Endothelial cell (in vitro differentiated cells): ENCODE measurements around the gene OR4K5. TPM values are rescaled to one million over a fixed set of nuclear protein-coding genes. Genes with fewer than 3 reads are reported as not detected.

ENCODE experiments used
- DNase-seq: peaks from one replicate; pipeline ENCODE4 v3.0.0; 2021; ENCODE audit warnings: low spot score
- H3K27ac Mint-ChIP-seq: one replicate; pipeline ENCODE4 v1.8.0; 2021; ENCODE audit warnings: mixed read lengths, inconsistent platforms; ENCODE audit not compliant: unreplicated experiment
- H3K27me3 Mint-ChIP-seq: one replicate; pipeline ENCODE4 v1.8.0; 2021; ENCODE audit warnings: mild to moderate bottlenecking, moderate library complexity, mixed read lengths, inconsistent platforms; ENCODE audit not compliant: unreplicated experiment
- H3K36me3 Mint-ChIP-seq: one replicate; pipeline ENCODE4 v1.8.0; 2021; ENCODE audit warnings: mild to moderate bottlenecking, low read depth, mixed read lengths, inconsistent platforms; ENCODE audit not compliant: unreplicated experiment
- H3K4me1 Mint-ChIP-seq: one replicate; pipeline ENCODE4 v1.8.0; 2021; ENCODE audit warnings: mild to moderate bottlenecking, mixed read lengths, inconsistent platforms; ENCODE audit not compliant: unreplicated experiment
- H3K4me3 Mint-ChIP-seq: one replicate; pipeline ENCODE4 v1.8.0; 2021; ENCODE audit warnings: mild to moderate bottlenecking, mixed read lengths, inconsistent platforms; ENCODE audit not compliant: unreplicated experiment
- H3K9me3 Mint-ChIP-seq: one replicate; pipeline ENCODE4 v1.8.0; 2021; ENCODE audit warnings: mixed read lengths, inconsistent platforms; ENCODE audit not compliant: unreplicated experiment
- long read RNA-seq: library from polyadenylated mRNA; unstranded; transcript quantifications from one replicate; pipeline ENCODE4 v2.0.0, GENCODE V29; 2020; ENCODE audit not compliant: unreplicated experiment
- total RNA-seq: library from RNA; stranded (reverse); fragmentation: NEBNext Ultra II Directional; extraction: Animal tissue kit (Norgen Biotek cat#: 25700); gene quantifications from one replicate; pipeline ENCODE4 v1.2.1, GENCODE V29; 2021; ENCODE audit not compliant: unreplicated experiment
- TF ChIP-seq, protein P1 (sequence below): fragments of 200-600 bp; sonication (generic); IDR thresholded peaks from one replicate; pipeline ENCODE4 v1.5.0; 2021; ENCODE audit warnings: antibody characterized with exemption; ENCODE audit not compliant: unreplicated experiment

The OR4K5 gene
- total RNA-seq = not detected
- long read RNA-seq = 0 reads

- H3K4me1 Mint-ChIP-seq = no peaks in the 10 kb centered on the region
- peaks cover 2% of the 10 kb centered on the region for H3K27me3 Mint-ChIP-seq
- H3K36me3 Mint-ChIP-seq = no peaks in the 10 kb centered on the region
- H3K4me3 Mint-ChIP-seq = no peak within 1 kb of the TSS
- H3K27ac Mint-ChIP-seq = no peak within 1 kb of the TSS
- peaks cover 4% of the 10 kb centered on the region for H3K9me3 Mint-ChIP-seq
- TF ChIP-seq, protein P1, sequence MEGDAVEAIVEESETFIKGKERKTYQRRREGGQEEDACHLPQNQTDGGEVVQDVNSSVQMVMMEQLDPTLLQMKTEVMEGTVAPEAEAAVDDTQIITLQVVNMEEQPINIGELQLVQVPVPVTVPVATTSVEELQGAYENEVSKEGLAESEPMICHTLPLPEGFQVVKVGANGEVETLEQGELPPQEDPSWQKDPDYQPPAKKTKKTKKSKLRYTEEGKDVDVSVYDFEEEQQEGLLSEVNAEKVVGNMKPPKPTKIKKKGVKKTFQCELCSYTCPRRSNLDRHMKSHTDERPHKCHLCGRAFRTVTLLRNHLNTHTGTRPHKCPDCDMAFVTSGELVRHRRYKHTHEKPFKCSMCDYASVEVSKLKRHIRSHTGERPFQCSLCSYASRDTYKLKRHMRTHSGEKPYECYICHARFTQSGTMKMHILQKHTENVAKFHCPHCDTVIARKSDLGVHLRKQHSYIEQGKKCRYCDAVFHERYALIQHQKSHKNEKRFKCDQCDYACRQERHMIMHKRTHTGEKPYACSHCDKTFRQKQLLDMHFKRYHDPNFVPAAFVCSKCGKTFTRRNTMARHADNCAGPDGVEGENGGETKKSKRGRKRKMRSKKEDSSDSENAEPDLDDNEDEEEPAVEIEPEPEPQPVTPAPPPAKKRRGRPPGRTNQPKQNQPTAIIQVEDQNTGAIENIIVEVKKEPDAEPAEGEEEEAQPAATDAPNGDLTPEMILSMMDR = no peak
- DNase-seq = no peak
Measured at GRCh38 chr14:19920021-19920657, at the start of gene OR4K5. Gene OR4K5, plus strand, starts transcription at chr14:19920607. Its CDS starts 0 bp downstream, at chr14:19920607.

DNA sequence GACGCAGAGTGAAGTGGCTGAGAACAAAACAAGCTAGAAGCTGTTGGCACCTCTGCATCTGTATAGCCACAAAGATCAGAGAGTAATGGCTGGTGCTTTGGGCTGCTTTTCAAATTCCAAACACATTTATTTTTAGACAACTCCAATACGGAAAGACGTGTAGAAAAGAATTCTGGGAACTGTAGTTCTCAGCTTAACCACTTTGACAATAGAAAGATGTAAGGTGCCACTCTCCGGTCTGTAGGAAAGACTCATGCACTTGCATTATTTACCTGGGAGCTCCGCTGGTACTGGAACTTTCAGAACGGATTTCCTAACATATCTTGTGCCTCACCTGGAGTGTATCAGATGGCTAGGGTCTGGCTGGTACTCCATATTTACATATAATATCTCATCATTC is 47.2 kb upstream of the OR4K5 start:
- H3K4me3 Mint-ChIP-seq = no peak overlapping the region
- DNase-seq = no peak
- H3K9me3 Mint-ChIP-seq = peaks cover 13% of the 10 kb centered on the region
- H3K27ac Mint-ChIP-seq = no peak overlapping the region
- no peaks in the 10 kb centered on the region for H3K4me1 Mint-ChIP-seq
- H3K27me3 Mint-ChIP-seq = peaks cover 3% of the 10 kb centered on the region
- H3K36me3 Mint-ChIP-seq = no peaks in the 10 kb centered on the region
- TF ChIP-seq, protein P1 = no peak

- Mint-ChIP-seq H3K9me3 (peaks cover 22% of the 10 kb centered on the region), H3K4me1 (no peaks in the 10 kb centered on the region), H3K36me3 (no peaks in the 10 kb centered on the region), H3K4me3 (no peak within 1 kb of the TSS), H3K27me3 (peaks cover 3% of the 10 kb centered on the region), H3K27ac (no peak within 1 kb of the TSS)
- TF ChIP-seq, protein P1 = no peak
- DNase-seq = no peak
Measured at GRCh38 chr14:19874842-19875241, 45.6 kb upstream of the OR4K5 start, which contains the start of gene OR4K2. Gene OR4K2, plus strand, starts transcription at chr14:19875142. Its CDS starts 1,126 bp downstream, at chr14:19876268.

DNA sequence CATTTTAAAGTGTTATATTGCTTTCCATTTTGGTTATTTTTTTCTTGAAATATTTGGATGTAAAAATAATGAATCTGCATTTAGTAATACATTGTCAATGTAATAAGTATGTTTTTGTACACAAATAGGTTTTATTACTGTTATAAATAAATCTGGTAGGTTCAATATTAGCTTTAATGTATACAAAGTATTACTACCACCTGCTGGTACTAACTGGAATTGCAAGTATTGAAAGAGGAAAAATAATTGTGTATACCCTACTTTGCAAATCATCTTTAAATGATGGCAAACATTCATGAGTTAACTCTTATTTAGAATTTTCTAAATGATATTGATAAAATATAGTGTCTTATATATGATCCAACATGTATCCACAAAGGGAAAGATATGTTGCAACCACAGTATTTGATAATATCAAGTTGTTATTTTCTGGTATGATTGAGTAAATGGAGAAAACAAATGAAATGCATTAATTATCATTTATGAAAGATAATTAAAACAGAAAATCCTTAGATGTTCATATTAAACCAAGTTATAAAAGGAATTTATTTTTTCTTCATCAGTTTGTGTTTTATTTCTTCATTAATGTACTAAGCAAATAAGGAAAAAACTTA is 42.3 kb upstream of the OR4K5 start:
- no peak overlapping the region for H3K4me3 Mint-ChIP-seq
- no peaks in the 10 kb centered on the region for H3K27me3 Mint-ChIP-seq
- no peaks in the 10 kb centered on the region for H3K4me1 Mint-ChIP-seq
- no peaks in the 10 kb centered on the region for H3K36me3 Mint-ChIP-seq
- H3K27ac Mint-ChIP-seq = no peak overlapping the region
- TF ChIP-seq, protein P1 = peak; percentile 98
- H3K9me3 Mint-ChIP-seq = peaks cover 21% of the 10 kb centered on the region
- no peak for DNase-seq

- TF ChIP-seq, protein P1 = no peak
- H3K4me3 Mint-ChIP-seq = no peak overlapping the region
- H3K9me3 Mint-ChIP-seq = peaks cover 50% of the 10 kb centered on the region
- H3K4me1 Mint-ChIP-seq = no peaks in the 10 kb centered on the region
- no peak overlapping the region for H3K27ac Mint-ChIP-seq
- H3K27me3 Mint-ChIP-seq = peaks cover 26% of the 10 kb centered on the region
- no peak for DNase-seq
- peaks cover 20% of the 10 kb centered on the region for H3K36me3 Mint-ChIP-seq
Measured at GRCh38 chr14:19895282-19895681, 25.1 kb upstream of the OR4K5 start.
